Esophagus mucosa (tissue), 1 donor: ENCODE measurements around the gene BRD4. TPM values are rescaled to one million over a fixed set of nuclear protein-coding genes. Genes with fewer than 3 reads are reported as not detected.
"Not testable (repeated sequence)": the region's sequence is repeated elsewhere in the genome, so short reads cannot be mapped to it uniquely, and the experiment has no call there.

ENCODE experiments used
- ATAC-seq: fragments of 200-7000 bp; cut with Tn5 transposase; one replicate; pipeline ENCODE4 v1.9.1; 2020
- total RNA-seq: library from RNA; stranded (reverse); gene quantifications from one replicate; pipeline ENCODE4 v1.2.4, GENCODE V29; 2023
- donor health status: DM: yes; HTN: yes; CAD: no.

Gene BRD4
- total RNA-seq, 1 donor from 2014 or later, result 55.1 TPM

GRCh38 chr19:15358918-15359317 lies 26.6 kb upstream of the BRD4 start:
- ATAC-seq, result no peak

GRCh38 chr19:15357906-15358305 lies 25.6 kb upstream of the BRD4 start:
- peak; percentile 21 for ATAC-seq

GRCh38 chr19:15354566-15355296 lies 22.4 kb upstream of the BRD4 start:
- no peak for ATAC-seq

- ATAC-seq, result no peak
Observed at GRCh38 chr19:15353908-15354307, 21.6 kb upstream of the BRD4 start.

- ATAC-seq, result not testable (repeated sequence)
Observed at GRCh38 chr19:15352535-15352934, 20.2 kb upstream of the BRD4 start.

- not testable (repeated sequence) for ATAC-seq
Observed at GRCh38 chr19:15341328-15341727, 9.0 kb upstream of the BRD4 start.

GRCh38 chr19:15340086-15340485 lies 7.7 kb upstream of the BRD4 start:
- ATAC-seq, result no peak

GRCh38 chr19:15337202-15337601 lies 4.9 kb upstream of the BRD4 start:
- no peak for ATAC-seq

GRCh38 chr19:15335992-15336391 lies 3.7 kb upstream of the BRD4 start:
- not testable (repeated sequence) for ATAC-seq

- ATAC-seq, result peak; percentile 57
Observed at GRCh38 chr19:15331419-15332310, 674 bp downstream of the BRD4 start.

- ATAC-seq, result peak; percentile 42
Observed at GRCh38 chr19:15330801-15331418, 1.4 kb downstream of the BRD4 start.

- no peak for ATAC-seq
Observed at GRCh38 chr19:15328312-15328711, 4.0 kb downstream of the BRD4 start.

- ATAC-seq, result peak; percentile 10
Observed at GRCh38 chr19:15324791-15325519, 7.4 kb downstream of the BRD4 start.

GRCh38 chr19:15323496-15324235 lies 8.7 kb downstream of the BRD4 start:
- ATAC-seq, result peak; percentile 88

GRCh38 chr19:15321739-15322138 lies 10.6 kb downstream of the BRD4 start:
- no peak for ATAC-seq

GRCh38 chr19:15320116-15320515 lies 12.2 kb downstream of the BRD4 start:
- no peak for ATAC-seq

- no peak for ATAC-seq
Observed at GRCh38 chr19:15318241-15318691, 14.1 kb downstream of the BRD4 start.

GRCh38 chr19:15317392-15318071 lies 14.8 kb downstream of the BRD4 start:
- ATAC-seq, result no peak

GRCh38 chr19:15316498-15316897 lies 15.8 kb downstream of the BRD4 start:
- no peak for ATAC-seq

- peak; percentile 74 for ATAC-seq
Observed at GRCh38 chr19:15315101-15315500, 17.2 kb downstream of the BRD4 start.

GRCh38 chr19:15313649-15314279 lies 18.6 kb downstream of the BRD4 start:
- no peak for ATAC-seq
